ENCODE results near the gene TPST2. TPM values are rescaled to one million over a fixed set of nuclear protein-coding genes. Genes with fewer than 3 reads are reported as not detected.
A peak's percentile ranks its signal among the peaks of the same experiment; 100 is the strongest.

The TPST2 gene
- total RNA-seq, 1 experiment from 2014 or later, result 61.4 TPM

Small RNA genes within 50 kb of the gene (small RNA-seq; reads per million reads assigned to genes)
- 0.75 reads per million, percentile 21 among the genes with 10 or more reads in this experiment for gene MIR548J

Other genes starting within 250 kb of the TPST2 start
- gene ASPHD2, start 160.9 kb downstream of the TPST2 start, total RNA-seq (2014; rRNA removed; shearing (Covaris generic); ENCODE audit: low replicate concordance), result 30.7 and 33.3 TPM in 2 replicates
- gene HPS4, start 106.3 kb downstream of the TPST2 start, total RNA-seq (2014; rRNA removed; shearing (Covaris generic); ENCODE audit: low replicate concordance), result 42.1 and 46.1 TPM in 2 replicates
- 13.8 and 43.5 TPM in 2 replicates for gene SRRD, start 106.3 kb downstream of the TPST2 start, total RNA-seq (2014; rRNA removed; shearing (Covaris generic); ENCODE audit: low replicate concordance)
- 39.4 and 46.0 TPM in 2 replicates for gene TFIP11, start 77.7 kb downstream of the TPST2 start, total RNA-seq (2014; rRNA removed; shearing (Covaris generic); ENCODE audit: low replicate concordance)
- gene CRYBB1, start 27.9 kb upstream of the TPST2 start, total RNA-seq (2014; rRNA removed; shearing (Covaris generic); ENCODE audit: low replicate concordance), result 0.22 and 2.2 TPM in 2 replicates
- not detected in 2 replicates for gene CRYBA4, start 31.8 kb upstream of the TPST2 start, total RNA-seq (2014; rRNA removed; shearing (Covaris generic); ENCODE audit: low replicate concordance)
- 1.5 and 2.6 TPM in 2 replicates for gene MIAT, start 67.5 kb upstream of the TPST2 start, total RNA-seq (2014; rRNA removed; shearing (Covaris generic); ENCODE audit: low replicate concordance)

All from Karpas-422 (cell line).